ENCODE measurements around the gene XRCC1. TPM values are rescaled to one million over a fixed set of nuclear protein-coding genes. Genes with fewer than 3 reads are reported as not detected.

XRCC1 gene
- total and polyA plus RNA-seq, 10 of the 15 experiments (the other 5 are each of a cell fraction or from before 2014, with no cell fraction given): 2.0 to 51.1 (median 33.7) TPM

- peak; percentile 86 to 95 (median 88) for TF ChIP-seq CTCF (IDR thresholded peaks at IDR 0.05 in 2 of 3, conservative IDR thresholded peaks at IDR 0.05 in 1 of 3; ENCODE audit: control insufficient read depth in 2 of 3, extremely low read depth in 1 of 3, insufficient read depth in 1 of 3, low read depth in 3 of 3, low read length in 3 of 3)
Observed at GRCh38 chr19:43555185-43555770, 20.0 kb downstream of the XRCC1 start (continued).

GRCh38 chr19:43554317-43554895 is 20.9 kb downstream of the XRCC1 start:
- H3K27me3 ChIP-seq (replicated peaks in 1 of 2; ENCODE audit: control insufficient read depth in 2 of 2, insufficient read depth in 2 of 2, low read length in 1 of 2): no peaks in the 10 kb centered on the region
- FAIRE-seq (no peak), DNase-seq (ENCODE audit: low read depth, low spot score) (no peak), ATAC-seq (no peak)
- in situ Hi-C loops (cut with MboI) (no loop called here), intact Hi-C loops (cut with micrococcal nuclease; ENCODE audit: unreplicated experiment) (no loop called here)
- ChIA-PET RAD21 (ENCODE audit: unreplicated experiment) (interaction anchor here (0.6 to 4.8 kb wide), 8 partner anchors 17 to 255 kb away, joined by 3 to 92 read pairs (median 4); partner anchors contain the start of genes IRGQ and ZNF576), POLR2A (no interaction called here), SMC1A (ENCODE audit: uncharacterized antibody, unreplicated experiment) (interaction anchor here (0.8 to 3.4 kb wide), 17 partner anchors 9 to 252 kb away, joined by 3 to 59 read pairs (median 4); partner anchors contain the start of genes IRGQ, ZNF575 and ZNF576), CTCF (interaction anchor here (0.5 to 10.1 kb wide), 29 partner anchors 9 to 519 kb away, joined by 3 to 169 read pairs (median 6); partner anchors contain the start of genes IRGQ, PINLYP, XRCC1 and ZNF428)
- no peaks in the 10 kb centered on the region for H3K9me3 ChIP-seq (replicated peaks; ENCODE audit: control insufficient read depth, insufficient read depth, low read length)
- WGBS (ENCODE audit: insufficient coverage, insufficient replicate concordance, low lambda C conversion rate, missing lambda C conversion rate): 95% methylated on average over 15 of the region's 15 CpGs
- H3K4me2 ChIP-seq (ENCODE audit: control insufficient read depth, insufficient read depth): no peak overlapping the region
- peaks cover 11 to 13% of the 10 kb centered on the region in 2 experiments; a peak in 3 of 4 replicates for H3K36me3 ChIP-seq (ENCODE audit: control insufficient read depth in 2 of 2, insufficient read depth in 2 of 2, low read length in 1 of 2)
- no peaks in the 10 kb centered on the region for H4K20me1 ChIP-seq (ENCODE audit: control insufficient read depth, insufficient read depth)
- no peak overlapping the region for H3K4me3 ChIP-seq
- no TSS peak for BruUV-seq (replicated peaks)
- H3K9ac ChIP-seq (ENCODE audit: control insufficient read depth, insufficient read depth, low read length): no peak overlapping the region
- TF ChIP-seq HDGF (IDR thresholded peaks at IDR 0.05) (no peak), ELK1 (IDR thresholded peaks at IDR 0.05; ENCODE audit: low read depth, low read length) (no peak), ETV6 (conservative IDR thresholded peaks at IDR 0.05 in 1 of 2, IDR thresholded peaks at IDR 0.05 in 1 of 2; ENCODE audit: borderline replicate concordance in 1 of 2, low read depth in 1 of 2) (no peak)
- H3K4me1 ChIP-seq (ENCODE audit: control insufficient read depth, insufficient read depth, low read length): no peaks in the 10 kb centered on the region
- H2AFZ ChIP-seq (ENCODE audit: control insufficient read depth, low read depth, low read length): no peak overlapping the region
- H3K79me2 ChIP-seq (ENCODE audit: control insufficient read depth, insufficient read depth, low read length): no peaks in the 10 kb centered on the region
- H3K27ac ChIP-seq (ENCODE audit: control insufficient read depth, insufficient read depth): no peak overlapping the region

Measured in GM12878 (cell line).